Myometrial cell (primary cell): ENCODE measurements around the gene AKR7A2. TPM values are rescaled to one million over a fixed set of nuclear protein-coding genes. Genes with fewer than 3 reads are reported as not detected.

Experiments used
- total RNA-seq: library from RNA; depleted of rRNA; stranded (reverse); fragments of >200 nt; gene quantifications from 2 replicates; pipeline ENCODE4 v1.2.3, GENCODE V29; 2015

Gene AKR7A2
- 160 and 188 TPM in 2 replicates for total RNA-seq

DNA sequence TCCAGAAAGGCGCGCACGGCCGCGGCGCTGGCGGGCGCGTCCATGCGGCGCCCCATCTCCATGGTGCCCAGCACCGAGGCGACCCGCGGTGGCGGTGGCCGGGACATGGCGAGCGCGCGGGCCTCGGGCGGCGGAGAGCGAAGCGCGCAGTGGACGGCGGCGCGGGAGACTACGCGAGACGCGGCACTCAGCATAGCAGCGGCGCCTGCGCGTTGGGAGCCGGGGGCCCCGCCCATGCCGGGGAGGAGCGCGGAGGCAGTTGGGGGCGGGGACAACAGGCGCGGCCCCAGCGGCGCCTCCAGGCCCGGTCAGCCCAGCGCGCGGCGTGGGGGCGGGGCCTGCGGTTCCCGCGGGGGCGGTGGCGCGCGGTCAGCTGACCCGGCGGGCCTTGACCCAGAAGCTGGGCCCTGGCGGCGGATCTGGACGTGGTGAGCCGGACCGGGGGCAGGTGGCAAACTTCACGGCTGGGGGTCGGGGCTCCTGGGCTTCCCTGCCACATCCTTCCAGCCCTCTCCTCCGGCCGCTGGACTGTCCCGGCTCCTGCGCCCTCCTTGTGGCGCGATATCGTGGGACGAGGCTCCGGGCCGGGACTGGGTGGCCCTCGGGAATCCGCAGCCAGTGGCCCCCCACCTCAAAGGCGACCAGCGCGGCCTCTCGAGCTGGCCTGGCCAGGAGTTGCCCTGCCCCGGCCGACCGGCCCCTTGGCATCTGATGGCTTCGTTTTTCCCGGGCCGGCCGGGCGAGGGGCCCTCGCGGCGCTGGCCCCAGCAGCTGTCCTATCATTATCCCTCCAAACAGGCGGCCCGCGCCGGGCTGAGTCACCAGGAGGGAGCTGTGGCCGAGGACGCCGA lies at the start of gene AKR7A2, which contains the start of gene SLC66A1:
Gene AKR7A2, minus strand, starts transcription at position 214 of the 851 bp plus-strand sequence. Its CDS starts 20 bp downstream, at position 194.
Gene SLC66A1, plus strand, starts transcription at position 396 of the 851 bp plus-strand sequence. CDS start 5,352 bp downstream, outside the sequence.

DNA sequence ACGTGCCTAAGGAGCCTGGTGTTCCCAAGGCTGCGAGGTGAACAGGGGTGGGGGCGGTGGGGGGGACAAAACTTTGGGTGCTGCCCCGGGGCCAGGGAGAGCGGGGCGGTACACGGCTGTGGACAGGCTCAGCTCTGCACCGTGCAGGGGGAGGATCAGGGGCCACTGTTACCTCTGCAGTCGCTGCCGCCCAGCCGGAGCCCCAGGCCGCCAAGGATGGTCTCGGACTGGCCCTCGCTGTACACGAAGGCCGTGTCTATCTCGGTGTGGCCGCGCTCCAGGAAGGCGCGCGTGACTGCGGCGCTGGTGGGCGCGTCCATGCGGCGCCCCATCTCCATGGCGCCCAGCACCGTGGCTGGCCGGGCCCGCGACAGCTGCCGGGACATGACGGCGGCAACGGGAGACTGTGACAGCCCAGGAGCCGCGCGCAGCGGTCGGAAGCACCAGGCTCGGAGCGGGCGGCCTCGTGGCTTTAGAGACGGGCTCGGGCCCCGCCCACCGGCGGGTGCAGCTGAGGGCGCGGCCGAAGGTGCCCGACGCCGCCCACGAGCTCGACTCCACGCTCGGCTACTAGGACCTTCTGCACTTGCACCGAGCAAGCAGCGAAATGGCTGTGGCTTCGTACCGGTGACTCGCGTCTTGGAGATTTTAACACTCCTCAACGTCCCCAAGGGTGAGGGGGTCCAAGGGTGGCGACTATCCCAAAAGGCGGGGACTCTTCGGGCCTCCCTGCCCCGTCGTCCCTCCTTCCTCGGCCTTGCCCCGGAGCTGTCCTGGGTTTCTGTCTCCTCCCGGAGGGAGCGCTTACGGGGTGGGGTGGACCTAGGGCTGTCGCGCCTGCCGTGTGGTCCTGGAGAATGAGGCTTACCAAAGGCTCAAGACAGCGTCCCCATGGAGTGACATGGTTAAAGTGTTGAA lies 23.4 kb downstream of the AKR7A2 start, which contains the start of gene AKR7A3:
Gene AKR7A3, minus strand, starts transcription at position 447 of the 918 bp plus-strand sequence. Its CDS starts 61 bp downstream, at position 386.

Other genes with a start within 250 kb of the AKR7A2 start
- gene UBR4, start 101.9 kb downstream of the AKR7A2 start, total RNA-seq = 56.5 and 73.5 TPM in 2 replicates
- gene EMC1, start 60.6 kb downstream of the AKR7A2 start, total RNA-seq = 95.2 and 100 TPM in 2 replicates
- 58.1 and 58.8 TPM in 2 replicates for gene MRTO4, start 60.3 kb downstream of the AKR7A2 start, total RNA-seq
- gene AKR7A3, start 23.4 kb downstream of the AKR7A2 start, total RNA-seq = 0.86 and 0.89 TPM in 2 replicates
- gene SLC66A1, start 182 bp upstream of the AKR7A2 start, total RNA-seq = 19.0 and 25.2 TPM in 2 replicates
- gene CAPZB, start 173.4 kb upstream of the AKR7A2 start, total RNA-seq = 91.4 and 154 TPM in 2 replicates